Panc1 (cell line): ENCODE data around the gene FAXC. TPM values are rescaled to one million over a fixed set of nuclear protein-coding genes. Genes with fewer than 3 reads are reported as not detected.

Source experiments
- ATAC-seq: fragments of 200-7000 bp; cut with Tn5 transposase; 2 replicates; pipeline ENCODE4 v1.9.1; 2020; ENCODE audit warnings: mild to moderate bottlenecking, moderate library complexity
- BruUV-seq: library from RNA; stranded (reverse); fragments of 400-500 nt; replicated peaks from 2 replicates; lab custom pipeline; 2021; lab: Mats Ljungman, UMichigan
- CTCF ChIA-PET: fragments of 300-600 bp; sonication (Branson Sonifier 250); formaldehyde crosslinking; loops from one replicate; lab custom pipeline; 2022; ENCODE audit warnings: antibody characterized with exemption; lab: Charles Lee
- POLR2A ChIA-PET: fragments of 300-600 bp; sonication (Branson Sonifier 250); formaldehyde crosslinking; loops from one replicate; lab custom pipeline; 2022; ENCODE audit warnings: antibody characterized with exemption; lab: Charles Lee
- DNase-seq: peaks from one replicate; pipeline ENCODE4 v3.0.0-alpha.2; 2010; ENCODE audit warnings: low read depth, low spot score
- H3K27ac ChIP-seq: 2 replicates; pipeline ENCODE4 v1.5.1; 2011; ENCODE audit warnings: mild to moderate bottlenecking, low read length, inconsistent platforms
- H3K27me3 ChIP-seq: fragments of 200-500 bp; sonication (Bioruptor generic); 2 replicates; pipeline ENCODE4 v1.6.0; 2014; ENCODE audit warnings: low read length, inconsistent platforms; ENCODE audit not compliant: control insufficient read depth, insufficient read depth
- H3K36me3 ChIP-seq: fragments of 200-500 bp; sonication (Bioruptor generic); 2 replicates; pipeline ENCODE4 v1.5.1; 2014; ENCODE audit warnings: inconsistent platforms, mild to moderate bottlenecking, low read length, moderate library complexity; ENCODE audit not compliant: control insufficient read depth, insufficient read depth
- H3K4me1 ChIP-seq: 2 replicates; pipeline ENCODE4 v1.5.1; 2011; ENCODE audit warnings: inconsistent platforms, mild to moderate bottlenecking, low read length, moderate library complexity; ENCODE audit not compliant: control insufficient read depth, insufficient read depth
- H3K4me3 ChIP-seq, 2 experiments: 2 replicates each; pipeline ENCODE4 v1.5.1; 2011 to 2012; ENCODE audit warnings: low read depth in 2 of 2, low read length in 2 of 2, mild to moderate bottlenecking in 2 of 2, inconsistent platforms in 1 of 2, moderate library complexity in 1 of 2
- H3K9me3 ChIP-seq: fragments of 200-500 bp; sonication (Bioruptor generic); 2 replicates; pipeline ENCODE4 v1.5.1; 2014; ENCODE audit warnings: low read depth, mild to moderate bottlenecking, inconsistent platforms, low read length, moderate library complexity; ENCODE audit not compliant: control insufficient read depth, insufficient read depth
- POLR2AphosphoS5 ChIP-seq: IDR thresholded peaks from 2 replicates; pipeline ENCODE4 v1.6.1; 2012; ENCODE audit warnings: mild to moderate bottlenecking, low read depth, low read length, moderate library complexity
- SIN3A ChIP-seq: IDR thresholded peaks from 2 replicates; pipeline ENCODE4 v1.6.1; 2012; ENCODE audit warnings: low read depth, mild to moderate bottlenecking, low read length, moderate library complexity, borderline replicate concordance; ENCODE audit not compliant: insufficient read depth
- TCF7L2 ChIP-seq: IDR thresholded peaks from 2 replicates; pipeline ENCODE4 v1.6.1; 2011; ENCODE audit warnings: mild to moderate bottlenecking, low read depth, low read length, inconsistent platforms
- in situ Hi-C: cut with HindIII; loops from 2 replicates; pipeline ENCODE4 v1.10.0; 2016; ENCODE audit warnings: low sequenced_read_pairs, low pct_unique_long_range_greater_than_20kb
- intact Hi-C: fragments of 100-400 bp; cut with micrococcal nuclease; formaldehyde crosslinking; loops from one replicate; pipeline ENCODE4 v1.10.0; 2022; ENCODE audit not compliant: unreplicated experiment
- total RNA-seq: library from RNA; stranded (reverse); gene quantifications from one replicate; pipeline ENCODE4 v1.2.1, GENCODE V29; 2021; ENCODE audit not compliant: unreplicated experiment
- TF ChIP-seq, protein P1 (sequence below), 2 experiments: IDR thresholded peaks; 2 replicates each; pipeline ENCODE4 v1.6.1; 2011 to 2012; ENCODE audit warnings: low read depth in 2 of 2, control low read depth in 1 of 2, low read length in 1 of 2, mild to moderate bottlenecking in 1 of 2, moderate library complexity in 1 of 2; ENCODE audit not compliant: insufficient read depth in 1 of 2
- TF ChIP-seq, protein P2 (sequence below): fragments of 450-650 bp; IDR thresholded peaks from 2 replicates; pipeline ENCODE4 v1.5.1; 2017; ENCODE audit warnings: mild to moderate bottlenecking

Gene FAXC
- total RNA-seq, 1 experiment from 2014 or later, result 9.0 TPM

DNA sequence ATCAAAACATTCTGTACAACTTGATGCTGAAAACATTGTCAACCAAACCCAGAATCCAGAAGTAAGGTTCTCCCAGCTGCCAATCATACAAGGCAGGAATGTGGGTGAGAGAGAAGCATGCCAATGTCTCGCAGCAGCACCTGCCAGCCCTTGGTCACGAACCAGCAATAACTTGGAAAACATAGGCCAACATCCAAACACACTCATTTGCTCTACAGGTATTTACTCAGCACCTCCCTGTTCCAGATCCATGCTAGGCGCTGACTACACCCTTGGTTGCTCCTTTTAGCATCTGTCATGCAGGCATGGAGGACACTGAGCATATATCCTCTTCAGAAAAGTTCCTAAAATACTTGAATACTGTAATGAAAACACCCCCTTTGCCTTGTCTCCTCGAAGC lies 63.6 kb downstream of the FAXC start:
- no TSS peak for BruUV-seq
- no peak overlapping the region for H3K27ac ChIP-seq
- H3K27me3 ChIP-seq, result no peaks in the 10 kb centered on the region
- H3K36me3 ChIP-seq, result no peaks in the 10 kb centered on the region
- POLR2A ChIA-PET, result no interaction called here
- H3K4me3 ChIP-seq, result no peak overlapping the region
- CTCF ChIA-PET, result no interaction called here
- TF ChIP-seq, protein P1, sequence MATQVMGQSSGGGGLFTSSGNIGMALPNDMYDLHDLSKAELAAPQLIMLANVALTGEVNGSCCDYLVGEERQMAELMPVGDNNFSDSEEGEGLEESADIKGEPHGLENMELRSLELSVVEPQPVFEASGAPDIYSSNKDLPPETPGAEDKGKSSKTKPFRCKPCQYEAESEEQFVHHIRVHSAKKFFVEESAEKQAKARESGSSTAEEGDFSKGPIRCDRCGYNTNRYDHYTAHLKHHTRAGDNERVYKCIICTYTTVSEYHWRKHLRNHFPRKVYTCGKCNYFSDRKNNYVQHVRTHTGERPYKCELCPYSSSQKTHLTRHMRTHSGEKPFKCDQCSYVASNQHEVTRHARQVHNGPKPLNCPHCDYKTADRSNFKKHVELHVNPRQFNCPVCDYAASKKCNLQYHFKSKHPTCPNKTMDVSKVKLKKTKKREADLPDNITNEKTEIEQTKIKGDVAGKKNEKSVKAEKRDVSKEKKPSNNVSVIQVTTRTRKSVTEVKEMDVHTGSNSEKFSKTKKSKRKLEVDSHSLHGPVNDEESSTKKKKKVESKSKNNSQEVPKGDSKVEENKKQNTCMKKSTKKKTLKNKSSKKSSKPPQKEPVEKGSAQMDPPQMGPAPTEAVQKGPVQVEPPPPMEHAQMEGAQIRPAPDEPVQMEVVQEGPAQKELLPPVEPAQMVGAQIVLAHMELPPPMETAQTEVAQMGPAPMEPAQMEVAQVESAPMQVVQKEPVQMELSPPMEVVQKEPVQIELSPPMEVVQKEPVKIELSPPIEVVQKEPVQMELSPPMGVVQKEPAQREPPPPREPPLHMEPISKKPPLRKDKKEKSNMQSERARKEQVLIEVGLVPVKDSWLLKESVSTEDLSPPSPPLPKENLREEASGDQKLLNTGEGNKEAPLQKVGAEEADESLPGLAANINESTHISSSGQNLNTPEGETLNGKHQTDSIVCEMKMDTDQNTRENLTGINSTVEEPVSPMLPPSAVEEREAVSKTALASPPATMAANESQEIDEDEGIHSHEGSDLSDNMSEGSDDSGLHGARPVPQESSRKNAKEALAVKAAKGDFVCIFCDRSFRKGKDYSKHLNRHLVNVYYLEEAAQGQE (IDR thresholded peaks at IDR 0.05; ENCODE audit: insufficient read depth in 1 of 2, low read depth in 2 of 2, low read length in 1 of 2), result no peak
- TF ChIP-seq, protein P2, sequence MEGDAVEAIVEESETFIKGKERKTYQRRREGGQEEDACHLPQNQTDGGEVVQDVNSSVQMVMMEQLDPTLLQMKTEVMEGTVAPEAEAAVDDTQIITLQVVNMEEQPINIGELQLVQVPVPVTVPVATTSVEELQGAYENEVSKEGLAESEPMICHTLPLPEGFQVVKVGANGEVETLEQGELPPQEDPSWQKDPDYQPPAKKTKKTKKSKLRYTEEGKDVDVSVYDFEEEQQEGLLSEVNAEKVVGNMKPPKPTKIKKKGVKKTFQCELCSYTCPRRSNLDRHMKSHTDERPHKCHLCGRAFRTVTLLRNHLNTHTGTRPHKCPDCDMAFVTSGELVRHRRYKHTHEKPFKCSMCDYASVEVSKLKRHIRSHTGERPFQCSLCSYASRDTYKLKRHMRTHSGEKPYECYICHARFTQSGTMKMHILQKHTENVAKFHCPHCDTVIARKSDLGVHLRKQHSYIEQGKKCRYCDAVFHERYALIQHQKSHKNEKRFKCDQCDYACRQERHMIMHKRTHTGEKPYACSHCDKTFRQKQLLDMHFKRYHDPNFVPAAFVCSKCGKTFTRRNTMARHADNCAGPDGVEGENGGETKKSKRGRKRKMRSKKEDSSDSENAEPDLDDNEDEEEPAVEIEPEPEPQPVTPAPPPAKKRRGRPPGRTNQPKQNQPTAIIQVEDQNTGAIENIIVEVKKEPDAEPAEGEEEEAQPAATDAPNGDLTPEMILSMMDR, result no peak
- TF ChIP-seq SIN3A (no peak), TCF7L2 (no peak), POLR2AphosphoS5 (no peak)
- no peaks in the 10 kb centered on the region for H3K4me1 ChIP-seq
- in situ Hi-C loops, result no loop called here
- no peak for DNase-seq
- intact Hi-C loops, result no loop called here
- ATAC-seq, result no peak
- no peaks in the 10 kb centered on the region for H3K9me3 ChIP-seq

DNA sequence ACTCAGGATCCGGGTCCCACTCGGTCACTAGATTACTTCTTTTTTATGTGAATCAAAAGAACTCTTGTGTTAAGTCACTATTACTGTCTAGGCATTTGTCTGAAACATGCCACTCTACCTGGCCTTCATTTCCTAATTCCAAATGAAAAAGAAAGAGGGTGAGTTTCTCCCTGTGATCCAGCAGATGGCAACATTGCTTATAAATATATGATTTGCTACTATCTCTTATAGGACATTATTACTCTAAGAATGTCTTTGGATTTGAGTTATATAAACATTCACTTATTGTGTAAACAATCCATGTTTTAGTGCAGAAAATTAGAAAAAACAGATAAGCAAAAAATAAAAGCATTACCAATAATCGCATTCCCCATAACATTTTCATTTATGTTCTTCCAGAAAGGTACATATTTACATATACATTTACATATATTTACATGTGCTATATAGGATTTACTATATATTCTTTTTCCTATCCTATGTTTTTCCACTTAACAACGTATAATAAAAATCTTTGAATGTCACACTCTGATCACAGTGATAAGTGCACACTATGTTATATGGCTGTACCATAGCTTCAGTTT lies 66.9 kb downstream of the FAXC start:
- H3K27ac ChIP-seq, result no peak overlapping the region
- in situ Hi-C loops (no loop called here), intact Hi-C loops (no loop called here)
- no peaks in the 10 kb centered on the region for H3K27me3 ChIP-seq
- no peaks in the 10 kb centered on the region for H3K9me3 ChIP-seq
- TF ChIP-seq, protein P2, result peak; percentile 70; the same call in 1 of the 2 replicates
- TF ChIP-seq SIN3A, result no peak
- no peak overlapping the region for H3K4me3 ChIP-seq
- H3K36me3 ChIP-seq, result no peaks in the 10 kb centered on the region
- BruUV-seq, result no TSS peak
- H3K4me1 ChIP-seq, result no peaks in the 10 kb centered on the region
- DNase-seq, result no peak
- ChIA-PET POLR2A (no interaction called here), CTCF (interaction anchor here (0.6 kb wide), 1 partner anchor 1072 kb away, joined by 3 read pairs; no protein-coding TSS in a partner anchor)
- peak; percentile 78 for ATAC-seq
